ENCODE measurements around the gene CTSD. TPM values are rescaled to one million over a fixed set of nuclear protein-coding genes. Genes with fewer than 3 reads are reported as not detected.

CTSD gene
- polyA plus RNA-seq, 1 experiment = 206 TPM

- Histone ChIP-seq H3K4me3 (ENCODE audit: low read depth, low read length) (no peak overlapping the region), H3K27me3 (ENCODE audit: control insufficient read depth, insufficient read depth, low read length) (peaks cover 4% of the 10 kb centered on the region), H3K36me3 (ENCODE audit: control insufficient read depth, insufficient read depth, low read length) (no peaks in the 10 kb centered on the region)
- no peak for DNase-seq (ENCODE audit: low read depth)
- TF ChIP-seq CTCF (IDR thresholded peaks at IDR 0.05; ENCODE audit: insufficient read depth, low read depth, low read length) = no peak
- ChIA-PET CTCF (no interaction called here), POLR2A (no interaction called here)
Observed at GRCh38 chr11:1742371-1742770, 21.4 kb downstream of the CTSD start.

- TF ChIP-seq CTCF (IDR thresholded peaks at IDR 0.05; ENCODE audit: insufficient read depth, low read depth, low read length) = no peak
- CTCF ChIA-PET = no interaction called here
- Histone ChIP-seq H3K36me3 (ENCODE audit: control insufficient read depth, insufficient read depth, low read length) (no peaks in the 10 kb centered on the region), H3K4me3 (ENCODE audit: low read depth, low read length) (no peak overlapping the region), H3K27me3 (ENCODE audit: control insufficient read depth, insufficient read depth, low read length) (peaks cover 4% of the 10 kb centered on the region)
- no peak for DNase-seq (ENCODE audit: low read depth)
- POLR2A ChIA-PET = no interaction called here
Observed at GRCh38 chr11:1741741-1742140, 22.0 kb downstream of the CTSD start.

- CTCF ChIA-PET = no interaction called here
- POLR2A ChIA-PET = no interaction called here
- no peak overlapping the region for H3K4me3 ChIP-seq (ENCODE audit: low read depth, low read length)
- no peak for TF ChIP-seq CTCF (IDR thresholded peaks at IDR 0.05; ENCODE audit: insufficient read depth, low read depth, low read length)
- DNase-seq (ENCODE audit: low read depth) = no peak
- no peaks in the 10 kb centered on the region for H3K36me3 ChIP-seq (ENCODE audit: control insufficient read depth, insufficient read depth, low read length)
- H3K27me3 ChIP-seq (ENCODE audit: control insufficient read depth, insufficient read depth, low read length) = peaks cover 4% of the 10 kb centered on the region
Observed at GRCh38 chr11:1740786-1741530, 22.8 kb downstream of the CTSD start.

DNA sequence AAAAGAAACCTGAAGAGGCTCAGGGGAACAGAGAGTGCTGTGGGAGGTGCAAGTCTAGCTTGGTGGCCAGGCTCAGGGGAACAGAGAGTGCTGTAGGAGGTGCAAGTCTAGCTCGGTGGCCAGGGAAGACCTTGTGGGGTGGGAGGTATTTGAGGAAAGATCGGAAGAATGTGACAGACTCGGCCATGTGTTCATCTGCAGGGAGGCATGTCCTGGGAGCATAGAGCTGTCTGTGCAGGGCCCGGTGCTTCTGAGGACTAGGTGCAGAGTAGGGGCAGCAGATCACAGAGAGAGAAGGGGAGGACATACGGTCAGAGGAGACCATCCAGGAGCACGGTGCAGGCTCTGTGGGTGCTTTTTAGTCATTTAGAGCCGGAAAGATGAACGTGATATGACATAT, 24.2 kb downstream of the CTSD start:
- Histone ChIP-seq H3K4me3 (ENCODE audit: low read depth, low read length) (no peak overlapping the region), H3K36me3 (ENCODE audit: control insufficient read depth, insufficient read depth, low read length) (no peaks in the 10 kb centered on the region), H3K27me3 (ENCODE audit: control insufficient read depth, insufficient read depth, low read length) (peaks cover 3% of the 10 kb centered on the region)
- ChIA-PET POLR2A (no interaction called here), CTCF (interaction anchor here (1.7 kb wide), 1 partner anchor 94 kb away, joined by 4 read pairs; no protein-coding TSS in a partner anchor)
- no peak for TF ChIP-seq CTCF (IDR thresholded peaks at IDR 0.05; ENCODE audit: insufficient read depth, low read depth, low read length)
- no peak for DNase-seq (ENCODE audit: low read depth)

DNA sequence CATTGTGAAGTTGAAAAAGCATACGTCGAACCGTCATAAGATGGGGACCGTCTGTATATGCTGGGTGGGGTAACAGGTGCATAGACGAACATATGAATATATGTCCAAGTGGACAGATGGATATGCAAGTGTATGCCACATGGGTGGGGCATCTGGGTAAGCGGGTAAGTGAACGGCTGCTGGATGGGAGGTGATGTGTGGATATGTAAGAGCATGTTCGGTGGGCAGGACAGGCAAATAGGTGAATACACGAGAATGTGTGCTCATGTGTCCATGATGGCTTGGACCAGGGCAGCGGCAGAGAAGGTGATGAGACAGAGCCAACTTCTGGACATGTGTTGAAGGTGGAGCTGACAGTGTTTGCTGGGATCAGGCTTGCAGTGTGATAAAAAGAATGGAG, 25.3 kb downstream of the CTSD start:
- Histone ChIP-seq H3K27me3 (ENCODE audit: control insufficient read depth, insufficient read depth, low read length) (peaks cover 1% of the 10 kb centered on the region; the same call in 1 of the 2 replicates), H3K4me3 (ENCODE audit: low read depth, low read length) (no peak overlapping the region), H3K36me3 (ENCODE audit: control insufficient read depth, insufficient read depth, low read length) (no peaks in the 10 kb centered on the region)
- no peak for DNase-seq (ENCODE audit: low read depth)
- ChIA-PET CTCF (interaction anchor here (1.7 kb wide), 1 partner anchor 95 kb away, joined by 4 read pairs; no protein-coding TSS in a partner anchor), POLR2A (no interaction called here)
- no peak for TF ChIP-seq CTCF (IDR thresholded peaks at IDR 0.05; ENCODE audit: insufficient read depth, low read depth, low read length)
